ENCODE results near the gene FAM168A. TPM values are rescaled to one million over a fixed set of nuclear protein-coding genes. Genes with fewer than 3 reads are reported as not detected.

Gene FAM168A
- total and polyA plus RNA-seq, 2 donors (not counting 1 experiment from before 2014, with no cell fraction given), result 16.3 to 23.8 TPM

GRCh38 chr11:73375830-73376159, 222.1 kb downstream of the FAM168A start:
- peak overlapping the region; percentile 64 for H2AFZ ChIP-seq (ENCODE audit: low read length)
- no peaks in the 10 kb centered on the region for H3K9me3 ChIP-seq (ENCODE audit: control insufficient read depth, insufficient read depth, low read depth, low read length)
- peaks cover 14% of the 10 kb centered on the region for H3K79me2 ChIP-seq (ENCODE audit: control insufficient read depth, insufficient read depth, low read length)
- H3K4me1 ChIP-seq (ENCODE audit: control insufficient read depth, extremely low read depth, insufficient read depth, low read length), result peaks cover 8% of the 10 kb centered on the region
- no peaks in the 10 kb centered on the region for H3K36me3 ChIP-seq (ENCODE audit: control insufficient read depth, insufficient read depth, low read length)
- peak overlapping the region; percentile 7 for H3K27ac ChIP-seq (ENCODE audit: insufficient read depth, low read length)
- peak overlapping the region in 1 of 4 experiments; percentile 25 for H3K4me3 ChIP-seq (replicated peaks in 1 of 4; ENCODE audit: control extremely low read depth in 1 of 4, insufficient read depth in 1 of 4, low read depth in 3 of 4, low read length in 4 of 4)
- H3K27me3 ChIP-seq (ENCODE audit: control insufficient read depth, insufficient read depth, low read length), result no peaks in the 10 kb centered on the region
- no peak for DNase-seq (ENCODE audit: low read depth in 2 of 2)
- TF ChIP-seq CTCF (conservative IDR thresholded peaks at IDR 0.05 in 1 of 2, IDR thresholded peaks at IDR 0.05 in 1 of 2; ENCODE audit: low read depth in 1 of 2, low read length in 2 of 2) (no peak), EZH2 (IDR thresholded peaks at IDR 0.05; ENCODE audit: low read length, missing control alignments) (no peak)
- H3K4me2 ChIP-seq (ENCODE audit: extremely low read depth, insufficient read depth, low read length), result no peak overlapping the region
- H3K9ac ChIP-seq (ENCODE audit: insufficient read depth, low read length), result no peak overlapping the region
- no peaks in the 10 kb centered on the region for H4K20me1 ChIP-seq (ENCODE audit: control insufficient read depth, extremely low read depth, insufficient read depth, low read length)

- H3K4me3 ChIP-seq (replicated peaks in 1 of 4; ENCODE audit: control extremely low read depth in 1 of 4, insufficient read depth in 1 of 4, low read depth in 3 of 4, low read length in 4 of 4), result no peak overlapping the region
- TF ChIP-seq EZH2 (IDR thresholded peaks at IDR 0.05; ENCODE audit: low read length, missing control alignments), result no peak
- DNase-seq (ENCODE audit: low read depth in 2 of 2), result no peak
Measured at GRCh38 chr11:73374151-73374550, 223.8 kb downstream of the FAM168A start.

GRCh38 chr11:73372375-73372993, 225.4 kb downstream of the FAM168A start:
- Histone ChIP-seq H2AFZ (ENCODE audit: low read length) (no peak overlapping the region), H4K20me1 (ENCODE audit: control insufficient read depth, extremely low read depth, insufficient read depth, low read length) (no peaks in the 10 kb centered on the region), H3K4me3 (replicated peaks in 1 of 4; ENCODE audit: control extremely low read depth in 1 of 4, insufficient read depth in 1 of 4, low read depth in 3 of 4, low read length in 4 of 4) (no peak overlapping the region), H3K9me3 (ENCODE audit: control insufficient read depth, insufficient read depth, low read depth, low read length) (no peaks in the 10 kb centered on the region), H3K27ac (ENCODE audit: insufficient read depth, low read length) (no peak overlapping the region), H3K27me3 (ENCODE audit: control insufficient read depth, insufficient read depth, low read length) (no peaks in the 10 kb centered on the region), H3K4me1 (ENCODE audit: control insufficient read depth, extremely low read depth, insufficient read depth, low read length) (peaks cover 6% of the 10 kb centered on the region), H3K79me2 (ENCODE audit: control insufficient read depth, insufficient read depth, low read length) (peaks cover 7% of the 10 kb centered on the region), H3K4me2 (ENCODE audit: extremely low read depth, insufficient read depth, low read length) (no peak overlapping the region), H3K36me3 (ENCODE audit: control insufficient read depth, insufficient read depth, low read length) (peaks cover 13% of the 10 kb centered on the region), H3K9ac (ENCODE audit: insufficient read depth, low read length) (no peak overlapping the region)
- no peak for DNase-seq (ENCODE audit: low read depth in 2 of 2)
- no peak for TF ChIP-seq EZH2 (IDR thresholded peaks at IDR 0.05; ENCODE audit: low read length, missing control alignments)
- TF ChIP-seq CTCF (conservative IDR thresholded peaks at IDR 0.05 in 1 of 2, IDR thresholded peaks at IDR 0.05 in 1 of 2; ENCODE audit: low read depth in 1 of 2, low read length in 2 of 2), result peak in 1 of 2 donors; percentile 9

More at GRCh38 chr11:73374151-73374550, 223.8 kb downstream of the FAM168A start:
- Histone ChIP-seq H3K9ac (ENCODE audit: insufficient read depth, low read length) (peak overlapping the region; percentile 5), H3K36me3 (ENCODE audit: control insufficient read depth, insufficient read depth, low read length) (peaks cover 2% of the 10 kb centered on the region), H4K20me1 (ENCODE audit: control insufficient read depth, extremely low read depth, insufficient read depth, low read length) (no peaks in the 10 kb centered on the region), H3K27ac (ENCODE audit: insufficient read depth, low read length) (no peak overlapping the region), H3K4me1 (ENCODE audit: control insufficient read depth, extremely low read depth, insufficient read depth, low read length) (peaks cover 8% of the 10 kb centered on the region), H2AFZ (ENCODE audit: low read length) (no peak overlapping the region), H3K4me2 (ENCODE audit: extremely low read depth, insufficient read depth, low read length) (no peak overlapping the region), H3K9me3 (ENCODE audit: control insufficient read depth, insufficient read depth, low read depth, low read length) (no peaks in the 10 kb centered on the region), H3K27me3 (ENCODE audit: control insufficient read depth, insufficient read depth, low read length) (no peaks in the 10 kb centered on the region), H3K79me2 (ENCODE audit: control insufficient read depth, insufficient read depth, low read length) (peaks cover 14% of the 10 kb centered on the region)
